Cardiac muscle cell (in vitro differentiated cells and primary cell): ENCODE measurements around the gene NLN. TPM values are rescaled to one million over a fixed set of nuclear protein-coding genes. Genes with fewer than 3 reads are reported as not detected.
"Not testable (repeated sequence)": the region's sequence is repeated elsewhere in the genome, so short reads cannot be mapped to it uniquely, and the experiment has no call there.

ENCODE experiments used
- DNase-seq, 2 donors: peaks; one replicate each; pipeline versions ENCODE4 v3.0.0 to v3.0.0-alpha.2; 2010 to 2017; ENCODE audit warnings: low read depth in 1 of 2, low spot score in 1 of 2
- H3K27ac ChIP-seq: fragments of 200-600 bp; sonication (generic); 2 replicates; pipeline ENCODE4 v1.5.1; 2016
- H3K27me3 ChIP-seq: fragments of 200-600 bp; sonication (generic); 2 replicates; pipeline ENCODE4 v1.6.0; 2016; ENCODE audit warnings: control low read depth
- H3K36me3 ChIP-seq: fragments of 200-600 bp; sonication (generic); 2 replicates; pipeline ENCODE4 v1.5.1; 2016; ENCODE audit warnings: control low read depth
- H3K4me1 ChIP-seq: fragments of 200-600 bp; sonication (generic); 2 replicates; pipeline ENCODE4 v1.8.1; 2017; ENCODE audit warnings: low read depth, mild to moderate bottlenecking, mixed run types
- H3K4me3 ChIP-seq: fragments of 200-600 bp; sonication (generic); 2 replicates; pipeline ENCODE4 v1.5.1; 2016; ENCODE audit warnings: mild to moderate bottlenecking
- H3K9me3 ChIP-seq: fragments of 200-600 bp; sonication (generic); 2 replicates; pipeline ENCODE4 v1.5.1; 2017; ENCODE audit warnings: low read depth, mild to moderate bottlenecking, control low read depth
- CTCF ChIP-seq: IDR thresholded peaks from 2 replicates; pipeline ENCODE4 v1.5.1; 2012; ENCODE audit warnings: low read depth, mild to moderate bottlenecking, low read length
- polyA plus RNA-seq: library from polyadenylated mRNA; unstranded; fragments of >200 nt; fragmentation: Nextera tagmentation; extraction: Ambion mirVana; gene quantifications from 2 replicates; pipeline ENCODE4 v1.2.1, GENCODE V29; 2016
- total RNA-seq: library from RNA; depleted of rRNA; stranded (reverse); fragments of >200 nt; gene quantifications from 2 replicates; pipeline ENCODE4 v1.2.3, GENCODE V29; 2016

Gene NLN
- total RNA-seq = 11.2 and 14.7 TPM in 2 replicates
- polyA plus RNA-seq = 19.2 and 20.0 TPM in 2 replicates

- Histone ChIP-seq H3K27ac (peak within 1 kb of the TSS; percentile 38), H3K4me1 (no peaks in the 10 kb centered on the region), H3K4me3 (peak within 1 kb of the TSS; percentile 79), H3K27me3 (no peaks in the 10 kb centered on the region), H3K36me3 (peaks cover 3% of the 10 kb centered on the region), H3K9me3 (no peaks in the 10 kb centered on the region)
- TF ChIP-seq CTCF = no peak
- DNase-seq = peak; percentile 88 to 92
Measured at GRCh38 chr5:65721720-65722574, at the start of gene NLN, which contains the start of gene SGTB. NLN (plus strand) TSS chr5:65722205; CDS start chr5:65722374, 169 bp downstream. SGTB (minus strand) TSS chr5:65722109; CDS start chr5:65720807, 1,302 bp downstream.

DNA sequence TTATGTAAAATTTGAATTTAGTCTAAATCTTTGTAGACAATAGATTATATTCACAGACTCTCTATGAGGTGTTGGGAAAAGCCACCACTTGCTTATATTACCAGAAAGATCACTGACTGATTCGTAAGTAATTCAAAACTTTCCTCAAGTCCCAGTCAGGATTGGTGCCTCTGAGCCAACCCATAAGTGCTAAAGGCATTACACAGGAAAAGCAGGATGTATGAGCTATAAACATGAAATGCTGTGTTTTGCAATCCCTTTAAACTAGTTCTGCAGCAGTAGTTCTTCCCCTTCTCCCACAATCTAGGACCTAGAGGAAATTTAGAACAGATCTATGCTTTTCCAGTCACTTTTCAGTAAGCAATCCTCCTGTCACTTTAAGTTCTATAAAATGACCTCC, 49.2 kb upstream of the NLN start:
- TF ChIP-seq CTCF = no peak
- no peak overlapping the region for H3K4me3 ChIP-seq
- peak in 1 of 2 donors; percentile 71 for DNase-seq
- no peak overlapping the region for H3K27ac ChIP-seq
- H3K9me3 ChIP-seq = no peaks in the 10 kb centered on the region
- H3K27me3 ChIP-seq = no peaks in the 10 kb centered on the region
- H3K4me1 ChIP-seq = no peaks in the 10 kb centered on the region
- peaks cover 11% of the 10 kb centered on the region for H3K36me3 ChIP-seq

DNA sequence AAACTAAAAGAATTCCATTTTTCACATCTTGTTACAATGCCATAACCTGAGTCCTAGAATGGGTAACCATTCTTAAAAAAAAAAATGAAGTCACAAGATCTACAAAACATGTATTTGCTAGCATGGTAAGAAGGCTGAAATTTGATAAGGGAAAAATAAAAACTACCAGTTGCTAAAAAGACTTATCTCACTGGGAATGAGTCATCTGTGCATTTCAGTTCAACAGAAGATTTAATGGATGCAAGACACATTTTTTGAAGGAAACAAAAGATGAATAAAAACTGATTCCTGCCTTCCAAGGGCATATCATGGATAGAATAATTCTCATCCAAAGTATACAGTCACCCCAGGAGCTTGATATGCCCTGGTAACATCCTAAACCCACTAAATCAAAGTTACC, 47.3 kb upstream of the NLN start:
- TF ChIP-seq CTCF = no peak
- no peak overlapping the region for H3K4me3 ChIP-seq
- H3K27ac ChIP-seq = no peak overlapping the region
- no peaks in the 10 kb centered on the region for H3K9me3 ChIP-seq
- no peaks in the 10 kb centered on the region for H3K4me1 ChIP-seq
- H3K36me3 ChIP-seq = peaks cover 4% of the 10 kb centered on the region
- DNase-seq = peak in 1 of 2 donors; percentile 27
- H3K27me3 ChIP-seq = no peaks in the 10 kb centered on the region

- H3K9me3 ChIP-seq = not testable (repeated sequence)
Measured at GRCh38 chr5:65676056-65676455, 45.9 kb upstream of the NLN start.

GRCh38 chr5:65682148-65682547, 39.9 kb upstream of the NLN start:
- Histone ChIP-seq H3K27ac (no peak overlapping the region), H3K27me3 (no peaks in the 10 kb centered on the region), H3K4me3 (no peak overlapping the region), H3K9me3 (no peaks in the 10 kb centered on the region), H3K4me1 (no peaks in the 10 kb centered on the region), H3K36me3 (peaks cover 8% of the 10 kb centered on the region)
- no peak for DNase-seq
- TF ChIP-seq CTCF = no peak

More at GRCh38 chr5:65676056-65676455, 45.9 kb upstream of the NLN start:
- H3K4me3 ChIP-seq, H3K27me3 ChIP-seq, DNase-seq, H3K27ac ChIP-seq, H3K36me3 ChIP-seq, H3K4me1 ChIP-seq: not testable (repeated sequence)

- Histone ChIP-seq H3K27ac (no peak overlapping the region), H3K36me3 (no peaks in the 10 kb centered on the region), H3K4me3 (no peak overlapping the region), H3K9me3 (no peaks in the 10 kb centered on the region), H3K27me3 (no peaks in the 10 kb centered on the region), H3K4me1 (no peaks in the 10 kb centered on the region)
- no peak for DNase-seq
- TF ChIP-seq CTCF = no peak
Measured at GRCh38 chr5:65693121-65693520, 28.9 kb upstream of the NLN start.
